SU-DHL-6 (cell line): Measurements from ENCODE around the gene BANK1.

Experiments
- EZH2phosphoT487 ChIP-seq: fragments of 200-600 bp; sonication (generic), shearing (Covaris generic); conservative IDR thresholded peaks from 2 replicates; pipeline ENCODE4 v1.6.1; 2018; ENCODE audit warnings: mild to moderate bottlenecking, antibody characterized with exemption, low read length, moderate library complexity, mixed read lengths
- TF ChIP-seq, protein P1 (sequence below): fragments of 200-600 bp; sonication (generic); IDR thresholded peaks from one replicate; pipeline ENCODE4 v1.5.1; 2017; ENCODE audit warnings: antibody characterized with exemption, mild to moderate bottlenecking, low read length, moderate library complexity; ENCODE audit not compliant: insufficient read depth, poor library complexity, severe bottlenecking

DNA sequence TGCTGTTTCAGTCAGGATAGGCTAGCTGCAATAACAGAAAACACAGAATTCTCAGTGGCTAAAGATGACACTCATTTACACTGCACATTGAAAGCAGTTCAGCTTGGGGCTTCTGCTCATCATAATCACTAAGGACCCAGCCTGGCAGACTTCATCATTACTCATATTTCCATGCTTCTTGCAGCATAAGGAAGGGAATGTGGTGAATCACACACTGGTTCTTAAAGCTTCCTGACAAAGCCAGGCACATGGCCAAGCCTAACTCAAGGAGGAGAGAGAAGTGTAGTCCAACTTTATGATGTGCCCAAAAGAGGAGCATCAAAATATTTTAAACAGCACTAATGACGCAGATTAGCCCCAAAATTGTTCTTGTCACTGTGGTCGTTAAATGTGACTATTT is 186.5 kb downstream of the BANK1 start:
- TF ChIP-seq, protein P1, sequence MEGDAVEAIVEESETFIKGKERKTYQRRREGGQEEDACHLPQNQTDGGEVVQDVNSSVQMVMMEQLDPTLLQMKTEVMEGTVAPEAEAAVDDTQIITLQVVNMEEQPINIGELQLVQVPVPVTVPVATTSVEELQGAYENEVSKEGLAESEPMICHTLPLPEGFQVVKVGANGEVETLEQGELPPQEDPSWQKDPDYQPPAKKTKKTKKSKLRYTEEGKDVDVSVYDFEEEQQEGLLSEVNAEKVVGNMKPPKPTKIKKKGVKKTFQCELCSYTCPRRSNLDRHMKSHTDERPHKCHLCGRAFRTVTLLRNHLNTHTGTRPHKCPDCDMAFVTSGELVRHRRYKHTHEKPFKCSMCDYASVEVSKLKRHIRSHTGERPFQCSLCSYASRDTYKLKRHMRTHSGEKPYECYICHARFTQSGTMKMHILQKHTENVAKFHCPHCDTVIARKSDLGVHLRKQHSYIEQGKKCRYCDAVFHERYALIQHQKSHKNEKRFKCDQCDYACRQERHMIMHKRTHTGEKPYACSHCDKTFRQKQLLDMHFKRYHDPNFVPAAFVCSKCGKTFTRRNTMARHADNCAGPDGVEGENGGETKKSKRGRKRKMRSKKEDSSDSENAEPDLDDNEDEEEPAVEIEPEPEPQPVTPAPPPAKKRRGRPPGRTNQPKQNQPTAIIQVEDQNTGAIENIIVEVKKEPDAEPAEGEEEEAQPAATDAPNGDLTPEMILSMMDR: no peak
- TF ChIP-seq EZH2phosphoT487: no peak
